AG09319 (cell line): Measurements from ENCODE around the gene WASL.

Experiments
- DNase-seq: peaks from one replicate; pipeline ENCODE4 v3.0.0-alpha.2; 2010; ENCODE audit warnings: low read depth; ENCODE audit errors: extremely low read depth
- TF ChIP-seq, protein P1 (sequence below): IDR thresholded peaks from 2 replicates; pipeline ENCODE4 v1.5.1; 2011; ENCODE audit warnings: low read depth, mild to moderate bottlenecking, inconsistent platforms, low read length, moderate library complexity

The WASL gene

DNA sequence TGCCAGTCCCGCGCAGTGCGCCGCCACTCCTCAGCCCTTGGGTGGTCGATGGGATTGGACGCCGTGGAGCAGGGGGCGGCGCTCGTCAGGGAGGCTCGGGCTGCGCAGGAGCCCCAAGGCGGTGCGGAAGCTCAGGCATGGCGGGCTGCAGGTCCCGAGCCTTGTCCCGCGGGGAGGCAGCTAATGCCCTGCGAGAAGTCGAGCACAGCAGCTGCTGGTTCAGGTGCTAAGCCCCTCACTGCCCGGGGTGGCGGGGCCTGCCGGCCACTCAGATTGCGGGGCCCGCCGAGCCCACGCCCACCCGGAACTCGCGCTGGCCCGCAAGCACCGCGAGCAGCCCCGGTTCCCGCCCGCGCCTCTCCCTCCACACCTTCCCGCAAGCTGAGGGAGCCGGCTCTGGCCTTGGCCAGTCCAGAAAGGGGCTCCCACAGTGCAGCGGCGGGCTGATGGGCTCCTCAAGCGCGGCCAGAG, 14.4 kb upstream of the WASL start:
- TF ChIP-seq, protein P1, sequence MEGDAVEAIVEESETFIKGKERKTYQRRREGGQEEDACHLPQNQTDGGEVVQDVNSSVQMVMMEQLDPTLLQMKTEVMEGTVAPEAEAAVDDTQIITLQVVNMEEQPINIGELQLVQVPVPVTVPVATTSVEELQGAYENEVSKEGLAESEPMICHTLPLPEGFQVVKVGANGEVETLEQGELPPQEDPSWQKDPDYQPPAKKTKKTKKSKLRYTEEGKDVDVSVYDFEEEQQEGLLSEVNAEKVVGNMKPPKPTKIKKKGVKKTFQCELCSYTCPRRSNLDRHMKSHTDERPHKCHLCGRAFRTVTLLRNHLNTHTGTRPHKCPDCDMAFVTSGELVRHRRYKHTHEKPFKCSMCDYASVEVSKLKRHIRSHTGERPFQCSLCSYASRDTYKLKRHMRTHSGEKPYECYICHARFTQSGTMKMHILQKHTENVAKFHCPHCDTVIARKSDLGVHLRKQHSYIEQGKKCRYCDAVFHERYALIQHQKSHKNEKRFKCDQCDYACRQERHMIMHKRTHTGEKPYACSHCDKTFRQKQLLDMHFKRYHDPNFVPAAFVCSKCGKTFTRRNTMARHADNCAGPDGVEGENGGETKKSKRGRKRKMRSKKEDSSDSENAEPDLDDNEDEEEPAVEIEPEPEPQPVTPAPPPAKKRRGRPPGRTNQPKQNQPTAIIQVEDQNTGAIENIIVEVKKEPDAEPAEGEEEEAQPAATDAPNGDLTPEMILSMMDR = no peak
- DNase-seq = no peak

DNA sequence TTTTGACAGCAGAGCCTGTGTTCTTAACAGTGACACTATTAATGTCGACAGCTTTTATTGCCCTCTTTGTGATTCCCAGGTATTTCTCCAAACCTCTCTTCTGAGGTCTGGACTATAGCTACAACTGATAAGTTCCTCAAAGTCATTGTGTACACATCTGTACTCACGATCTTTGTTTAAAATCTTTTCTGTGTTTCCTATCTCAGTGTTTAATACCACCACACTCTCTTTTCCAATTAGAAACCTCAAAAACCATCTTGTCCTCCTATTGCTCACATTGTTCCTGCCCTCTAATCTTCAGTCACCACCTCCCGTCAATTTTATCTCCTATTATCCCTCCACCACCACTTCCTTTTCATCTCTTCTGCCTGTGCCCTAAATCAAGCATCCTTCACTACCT, 12.9 kb upstream of the WASL start:
- TF ChIP-seq, protein P1 = no peak
- DNase-seq = no peak

DNA sequence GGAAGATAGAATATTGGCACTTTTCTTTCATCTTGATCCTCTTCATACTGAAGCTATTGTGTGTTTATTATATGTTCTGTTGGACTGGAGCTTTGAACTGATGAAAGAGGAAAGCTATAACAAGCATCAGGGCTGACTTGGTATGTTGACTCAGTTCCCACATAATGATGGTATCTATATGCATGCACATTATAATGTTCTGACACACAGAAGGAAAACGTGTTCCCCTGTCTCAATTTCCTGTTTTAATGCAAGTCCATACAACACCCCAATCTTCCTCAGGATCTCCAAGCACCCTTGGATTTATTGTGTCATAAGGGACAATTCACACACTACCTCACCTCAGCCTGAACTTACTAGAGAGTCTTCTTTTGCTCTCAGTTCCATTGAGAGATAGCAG, 8.3 kb upstream of the WASL start:
- no peak for DNase-seq
- TF ChIP-seq, protein P1 = no peak

DNA sequence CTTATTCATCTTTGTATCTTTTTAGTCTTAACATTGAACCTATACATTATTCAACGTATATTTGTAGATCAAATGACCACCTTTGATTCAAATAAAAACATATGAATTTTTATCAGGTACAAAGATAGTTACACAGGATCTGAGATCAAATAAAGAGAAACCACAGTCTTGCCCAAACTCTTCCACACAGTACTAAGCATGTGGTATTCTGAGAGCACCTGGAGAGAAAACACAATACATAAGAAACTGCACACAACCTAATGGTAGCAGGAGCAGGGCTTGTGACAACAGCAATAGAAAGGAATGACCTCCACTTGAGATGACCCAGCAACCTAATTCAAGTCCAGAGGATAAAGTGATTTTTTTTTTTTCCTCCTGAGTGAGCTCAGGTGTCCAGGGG, 6.5 kb upstream of the WASL start:
- TF ChIP-seq, protein P1 = no peak
- DNase-seq = no peak

DNA sequence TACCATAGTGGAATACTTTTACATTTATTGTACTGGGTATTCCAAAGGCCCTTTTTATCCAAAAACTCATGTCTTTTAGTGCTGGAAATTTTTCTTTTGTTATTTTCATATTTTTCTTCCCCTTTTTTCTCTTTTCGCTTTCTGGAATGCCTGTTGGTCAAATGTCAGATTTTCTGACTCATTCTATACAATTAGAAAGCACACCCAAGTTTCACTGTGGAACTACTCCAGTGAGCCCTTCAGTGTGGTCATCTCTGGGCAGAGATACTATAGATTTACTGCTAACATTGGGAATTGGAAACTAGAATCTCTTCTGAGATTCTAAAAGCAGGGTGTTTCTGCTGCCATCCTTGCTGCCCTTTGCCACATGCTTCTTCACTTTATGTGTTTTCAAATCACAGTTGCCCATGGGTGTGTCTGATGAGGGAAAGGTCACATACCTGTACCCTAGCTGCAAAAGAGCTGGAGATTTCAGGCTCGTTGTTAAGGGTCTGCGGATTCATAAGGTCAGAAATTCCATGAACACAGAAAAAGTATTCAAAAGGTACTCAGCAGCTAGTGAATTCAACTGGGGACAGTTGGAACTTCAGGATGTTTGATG, 5.6 kb upstream of the WASL start:
- TF ChIP-seq, protein P1 = no peak
- DNase-seq = no peak

DNA sequence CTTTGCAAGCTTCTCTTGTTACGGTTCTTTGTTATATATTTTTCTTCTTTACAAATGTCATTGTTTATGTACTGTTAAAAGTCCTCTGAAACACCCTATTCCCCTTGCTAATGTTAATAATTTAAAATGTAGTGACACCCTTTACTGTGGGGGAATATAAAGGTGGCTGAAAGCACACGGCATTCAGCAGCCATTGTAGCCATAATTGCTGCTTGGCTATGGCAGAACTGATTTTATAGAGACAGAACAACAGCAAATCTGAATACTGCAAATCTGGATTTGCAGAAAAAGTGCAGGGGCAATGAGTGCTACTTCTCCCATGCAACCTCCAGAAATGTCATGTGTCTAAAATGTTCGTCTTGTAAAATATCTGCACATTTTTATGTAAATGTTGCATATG, 3.7 kb upstream of the WASL start:
- no peak for DNase-seq
- TF ChIP-seq, protein P1 = no peak

DNA sequence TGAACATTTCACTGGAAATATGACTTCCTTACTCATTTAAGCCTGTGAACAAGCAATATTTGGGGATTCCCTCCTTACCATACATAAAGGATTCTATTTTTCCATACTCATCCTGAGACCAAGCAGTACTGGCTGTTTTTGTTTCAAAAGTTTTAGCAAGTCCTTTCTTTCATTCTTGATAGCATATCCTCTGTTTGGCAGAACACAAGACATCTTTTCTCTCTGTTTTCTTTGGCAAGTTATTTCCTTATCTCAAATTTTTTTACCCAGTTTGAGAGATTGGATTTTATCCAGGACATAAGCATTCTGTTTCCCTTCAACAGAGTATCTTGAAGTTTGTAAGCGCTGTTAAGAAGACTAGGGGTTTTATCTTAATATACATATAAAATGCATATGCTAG, 3.0 kb upstream of the WASL start:
- TF ChIP-seq, protein P1 = no peak
- no peak for DNase-seq
